Upper lobe of right lung (tissue), 1 donor: ENCODE measurements around the gene ADGRG7. TPM values are rescaled to one million over a fixed set of nuclear protein-coding genes. Genes with fewer than 3 reads are reported as not detected.

Experiments used
- ATAC-seq: fragments of 200-7000 bp; cut with Tn5 transposase; one replicate; pipeline ENCODE4 v1.9.1; 2020; ENCODE audit warnings: mild to moderate bottlenecking, moderate library complexity
- DNase-seq: peaks from one replicate; pipeline ENCODE4 v3.0.0-alpha.2; 2020
- H3K27ac ChIP-seq: fragments of 200-600 bp; one replicate; pipeline ENCODE4 v1.8.0; 2022
- H3K27me3 ChIP-seq: fragments of 200-600 bp; one replicate; pipeline ENCODE4 v1.8.0; 2022; ENCODE audit warnings: mild to moderate bottlenecking
- H3K36me3 ChIP-seq: fragments of 200-600 bp; one replicate; pipeline ENCODE4 v1.8.0; 2022
- H3K4me1 ChIP-seq: fragments of 200-600 bp; one replicate; pipeline ENCODE4 v1.8.0; 2022
- H3K4me3 ChIP-seq: fragments of 200-600 bp; one replicate; pipeline ENCODE4 v1.8.0; 2022; ENCODE audit warnings: mild to moderate bottlenecking
- H3K9me3 ChIP-seq: fragments of 200-600 bp; one replicate; pipeline ENCODE4 v1.8.0; 2022
- CTCF ChIP-seq: fragments of 200-600 bp; IDR thresholded peaks from one replicate; pipeline ENCODE4 v1.8.0; 2022; ENCODE audit warnings: antibody characterized with exemption
- intact Hi-C: fragments of 100-400 bp; cut with DNase I; formaldehyde crosslinking; loops from one replicate; pipeline ENCODE4 v1.11.0; 2022
- total RNA-seq: library from RNA; stranded (reverse); fragmentation: NEBNext Ultra II Directional; extraction: Animal tissue kit (Norgen Biotek cat#: 25700); gene quantifications from one replicate; pipeline ENCODE4 v1.2.1, GENCODE V29; 2021
- donor health status: DM: no; HTN: yes; CAD: no; lungs with severe emphysema.

The ADGRG7 gene
- total RNA-seq, 1 donor from 2014 or later = not detected

- ATAC-seq (no peak), DNase-seq (no peak)
- intact Hi-C loops = no loop called here
- H3K4me1 ChIP-seq = no peaks in the 10 kb centered on the region
- no peaks in the 10 kb centered on the region for H3K27me3 ChIP-seq
- no peaks in the 10 kb centered on the region for H3K9me3 ChIP-seq
- peaks cover 64% of the 10 kb centered on the region for H3K36me3 ChIP-seq
- no peak for TF ChIP-seq CTCF
- H3K27ac ChIP-seq = no peak overlapping the region
- H3K4me3 ChIP-seq = no peak overlapping the region
Measured at GRCh38 chr3:100726706-100727105, 117.3 kb downstream of the ADGRG7 start.

DNA sequence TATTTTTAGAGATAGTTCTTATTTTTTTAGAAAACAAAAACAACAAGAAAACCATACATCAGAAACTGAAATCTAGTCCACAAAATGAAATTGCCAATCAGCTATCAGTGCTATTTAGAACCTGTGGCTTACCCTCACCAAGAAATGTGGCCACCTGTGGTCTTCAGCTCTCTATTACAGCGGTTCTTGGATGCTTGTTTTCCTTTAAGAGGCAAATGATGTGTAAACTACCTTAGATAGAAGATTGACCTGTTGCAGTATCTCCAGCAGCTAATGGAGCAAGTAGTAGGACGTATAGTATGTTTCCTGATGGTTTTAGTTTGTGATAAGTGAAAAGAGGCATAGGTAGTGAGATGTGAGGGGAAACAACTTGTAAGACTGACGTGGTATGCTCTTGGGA is 121.1 kb downstream of the ADGRG7 start:
- intact Hi-C loops = no loop called here
- DNase-seq = no peak
- Histone ChIP-seq H3K9me3 (no peaks in the 10 kb centered on the region), H3K27me3 (no peaks in the 10 kb centered on the region), H3K36me3 (peaks cover 74% of the 10 kb centered on the region), H3K27ac (no peak overlapping the region), H3K4me3 (no peak overlapping the region), H3K4me1 (no peaks in the 10 kb centered on the region)
- TF ChIP-seq CTCF = no peak
- no peak for ATAC-seq

DNA sequence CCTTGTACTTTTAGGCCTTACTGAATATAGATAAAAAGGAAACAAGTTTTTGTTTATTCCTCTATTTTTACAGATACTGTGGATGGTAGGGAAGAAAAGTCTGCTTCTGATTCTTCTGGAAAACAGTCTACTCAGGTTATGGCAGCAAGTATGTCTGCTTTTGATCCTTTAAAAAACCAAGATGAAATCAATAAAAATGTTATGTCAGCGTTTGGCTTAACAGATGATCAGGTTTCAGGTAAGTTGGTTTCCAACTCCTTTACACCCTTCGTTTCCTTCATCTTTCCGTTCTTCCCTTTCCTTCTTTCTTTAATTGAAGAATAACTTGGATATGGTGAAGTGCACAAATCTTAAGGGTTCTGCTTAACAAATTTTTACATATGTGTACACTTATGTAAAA is 123.0 kb downstream of the ADGRG7 start:
- intact Hi-C loops = no loop called here
- no peaks in the 10 kb centered on the region for H3K4me1 ChIP-seq
- H3K27me3 ChIP-seq = no peaks in the 10 kb centered on the region
- TF ChIP-seq CTCF = no peak
- H3K9me3 ChIP-seq = no peaks in the 10 kb centered on the region
- H3K27ac ChIP-seq = no peak overlapping the region
- no peak overlapping the region for H3K4me3 ChIP-seq
- ATAC-seq (no peak), DNase-seq (no peak)
- peaks cover 84% of the 10 kb centered on the region for H3K36me3 ChIP-seq

DNA sequence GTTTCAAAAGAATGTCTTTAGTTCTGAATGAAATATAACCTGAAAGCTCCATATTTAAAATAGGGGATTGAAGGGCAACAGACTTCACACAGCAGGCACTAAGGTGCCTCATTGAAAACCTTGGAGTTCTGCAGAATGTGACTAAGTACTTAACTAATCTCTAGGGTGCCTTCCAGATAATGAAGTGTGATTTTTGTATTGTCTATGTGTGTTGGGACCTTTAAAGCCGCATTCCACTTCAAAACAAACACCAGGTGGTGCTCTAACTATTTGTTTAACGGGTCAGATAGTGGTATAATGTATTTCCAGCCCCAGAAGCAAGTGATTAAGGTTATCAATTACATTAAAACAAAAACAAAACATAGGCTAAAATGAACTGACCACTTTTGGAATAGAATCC is 127.9 kb downstream of the ADGRG7 start:
- H3K27me3 ChIP-seq = no peaks in the 10 kb centered on the region
- H3K9me3 ChIP-seq = no peaks in the 10 kb centered on the region
- TF ChIP-seq CTCF = peak; percentile 32
- no peaks in the 10 kb centered on the region for H3K4me1 ChIP-seq
- ATAC-seq (peak; percentile 44), DNase-seq (no peak)
- H3K27ac ChIP-seq = no peak overlapping the region
- peaks cover 94% of the 10 kb centered on the region for H3K36me3 ChIP-seq
- no peak overlapping the region for H3K4me3 ChIP-seq
- intact Hi-C loops = no loop called here

DNA sequence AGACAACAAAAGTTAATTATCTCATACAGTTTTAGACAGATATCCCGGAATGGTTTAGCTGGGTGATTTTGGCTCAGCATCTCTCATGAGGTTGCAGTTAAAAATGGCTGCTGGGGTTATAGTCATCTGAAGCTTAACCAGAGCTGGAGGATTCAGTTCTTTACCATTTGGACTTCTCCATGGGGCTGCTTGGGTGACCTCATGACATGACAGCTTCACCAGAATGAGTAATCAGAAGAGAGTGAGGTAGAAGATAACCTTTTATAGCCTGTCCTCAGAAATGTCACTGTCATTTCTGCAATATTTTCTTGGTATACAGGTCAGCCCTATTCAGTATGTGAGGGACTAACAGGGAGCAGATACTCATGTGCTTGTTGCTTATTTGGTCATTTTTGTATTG is 130.8 kb downstream of the ADGRG7 start:
- DNase-seq (no peak), ATAC-seq (no peak)
- no peak for TF ChIP-seq CTCF
- no peaks in the 10 kb centered on the region for H3K9me3 ChIP-seq
- H3K27me3 ChIP-seq = no peaks in the 10 kb centered on the region
- H3K27ac ChIP-seq = no peak overlapping the region
- no peak overlapping the region for H3K4me3 ChIP-seq
- intact Hi-C loops = no loop called here
- no peaks in the 10 kb centered on the region for H3K4me1 ChIP-seq
- H3K36me3 ChIP-seq = peaks cover 95% of the 10 kb centered on the region

DNA sequence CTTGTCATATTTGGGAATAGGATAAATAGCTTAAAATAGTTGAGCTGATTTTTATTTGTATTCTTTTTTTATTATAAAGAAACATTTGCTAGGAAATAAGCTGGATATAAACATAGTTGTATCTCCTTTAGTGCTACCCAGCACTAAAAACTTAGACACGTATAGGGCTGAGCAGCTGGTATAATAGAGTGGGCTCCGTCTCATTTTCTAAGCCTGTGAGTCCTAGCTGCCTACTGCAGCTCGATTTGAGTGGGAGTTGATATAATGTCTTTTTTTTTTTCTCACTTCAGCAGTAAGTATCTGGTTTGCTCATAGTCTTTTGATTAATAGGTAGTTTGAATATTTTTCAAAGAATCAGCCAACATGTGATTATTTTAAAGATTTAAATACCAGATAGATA is 134.1 kb downstream of the ADGRG7 start:
- ATAC-seq = no peak
- H3K27ac ChIP-seq = no peak overlapping the region
- H3K36me3 ChIP-seq = peaks cover 94% of the 10 kb centered on the region
- intact Hi-C loops = no loop called here
- no peaks in the 10 kb centered on the region for H3K4me1 ChIP-seq
- no peak for TF ChIP-seq CTCF
- H3K27me3 ChIP-seq = no peaks in the 10 kb centered on the region
- H3K4me3 ChIP-seq = no peak overlapping the region
- no peak for DNase-seq
- H3K9me3 ChIP-seq = no peaks in the 10 kb centered on the region
